C4-2B (cell line): Measurements from ENCODE around the gene PTGER1.
A peak's percentile ranks its signal among the peaks of the same experiment; 100 is the strongest.
"Not testable (repeated sequence)": the region's sequence is repeated elsewhere in the genome, so short reads cannot be mapped to it uniquely, and the experiment has no call there.

Experiments used
- H3K27ac ChIP-seq: fragments of 450-650 bp; 2 replicates; pipeline ENCODE4 v1.5.1; 2017
- CTCF ChIP-seq: fragments of 450-650 bp; conservative IDR thresholded peaks from 2 replicates; pipeline ENCODE4 v1.5.1; 2017; ENCODE audit warnings: mild to moderate bottlenecking
- ZFX ChIP-seq: fragments of 450-650 bp; IDR thresholded peaks from 2 replicates; pipeline ENCODE4 v1.6.1; 2017

PTGER1 gene

DNA sequence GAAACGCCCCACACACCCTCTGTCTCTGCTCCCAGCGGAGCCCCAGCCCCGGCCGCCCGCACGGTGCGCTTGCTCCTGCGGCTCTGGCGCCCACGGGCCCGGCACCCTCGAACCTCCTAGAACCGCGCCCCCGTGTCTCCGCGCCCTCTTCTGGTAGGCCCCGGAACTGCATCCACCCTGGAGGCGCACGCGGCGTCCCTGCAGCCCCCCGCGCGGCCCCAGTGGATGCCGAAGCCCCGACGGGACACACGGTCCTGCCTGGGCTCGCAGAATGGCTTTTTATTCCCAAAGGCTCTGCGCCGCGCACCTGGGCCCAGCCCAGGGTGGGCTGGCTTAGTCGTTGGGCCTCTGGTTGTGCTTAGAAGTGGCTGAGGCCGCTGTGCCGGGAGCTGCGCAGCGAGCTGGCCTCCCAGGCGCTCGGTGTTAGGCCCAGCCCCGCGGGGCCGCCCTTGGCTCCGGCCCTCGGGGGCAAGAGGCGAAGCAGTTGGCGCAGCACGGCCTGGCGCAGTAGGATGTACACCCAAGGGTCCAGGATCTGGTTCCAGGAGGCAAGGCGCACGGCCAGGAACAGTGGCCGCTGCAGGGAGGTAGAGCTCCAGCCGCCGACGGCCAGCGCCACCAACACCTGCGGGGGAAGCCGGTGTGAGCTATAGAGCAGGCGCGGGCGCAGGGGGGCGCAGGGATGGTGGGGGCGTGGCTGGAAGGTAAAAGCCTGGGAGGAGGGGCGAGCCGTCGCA lies 2.8 kb downstream of the PTGER1 start:
- H3K27ac ChIP-seq: no peak overlapping the region; the same call in 1 of the 2 replicates
- TF ChIP-seq CTCF (peak; percentile 98), ZFX (no peak)

DNA sequence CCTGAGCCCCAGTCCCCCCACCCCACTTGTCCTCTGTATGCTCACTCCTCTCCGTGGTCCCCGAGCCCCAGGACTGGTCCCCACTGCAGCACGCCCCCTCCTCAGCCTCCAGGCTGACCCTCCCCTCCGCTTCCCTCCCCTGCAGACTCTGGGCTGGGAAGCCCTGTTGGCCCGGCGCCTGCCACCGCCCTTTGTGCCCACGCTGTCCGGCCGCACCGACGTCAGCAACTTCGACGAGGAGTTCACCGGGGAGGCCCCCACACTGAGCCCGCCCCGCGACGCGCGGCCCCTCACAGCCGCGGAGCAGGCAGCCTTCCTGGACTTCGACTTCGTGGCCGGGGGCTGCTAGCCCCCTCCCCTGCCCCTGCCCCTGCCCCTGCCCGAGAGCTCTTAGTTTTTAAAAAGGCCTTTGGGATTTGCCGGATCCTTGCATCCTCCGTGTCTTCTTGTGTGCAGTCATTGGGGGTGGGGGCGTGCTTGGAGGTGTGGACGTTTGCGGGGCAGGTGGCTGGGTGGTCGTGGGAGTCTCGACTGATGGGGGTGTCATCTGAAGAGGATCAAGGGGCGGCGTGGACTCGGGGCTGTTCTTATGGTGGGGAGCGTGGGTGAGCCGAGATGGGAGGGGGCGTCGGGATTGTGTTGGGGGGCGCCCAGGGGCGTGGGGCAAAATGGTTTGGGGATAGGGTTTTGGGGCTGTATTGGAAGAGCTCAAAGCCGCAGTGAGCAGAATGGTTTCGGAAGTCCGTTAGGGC lies 3.5 kb downstream of the PTGER1 start:
- H3K27ac ChIP-seq: no peak overlapping the region
- TF ChIP-seq CTCF (no peak), ZFX (no peak)

- no peak overlapping the region for H3K27ac ChIP-seq
- TF ChIP-seq CTCF (no peak), ZFX (no peak)
Observed at GRCh38 chr19:14470031-14470876, 4.9 kb downstream of the PTGER1 start.

GRCh38 chr19:14467816-14468215 lies 7.3 kb downstream of the PTGER1 start:
- H3K27ac ChIP-seq: no peak overlapping the region
- TF ChIP-seq CTCF (no peak), ZFX (no peak)

DNA sequence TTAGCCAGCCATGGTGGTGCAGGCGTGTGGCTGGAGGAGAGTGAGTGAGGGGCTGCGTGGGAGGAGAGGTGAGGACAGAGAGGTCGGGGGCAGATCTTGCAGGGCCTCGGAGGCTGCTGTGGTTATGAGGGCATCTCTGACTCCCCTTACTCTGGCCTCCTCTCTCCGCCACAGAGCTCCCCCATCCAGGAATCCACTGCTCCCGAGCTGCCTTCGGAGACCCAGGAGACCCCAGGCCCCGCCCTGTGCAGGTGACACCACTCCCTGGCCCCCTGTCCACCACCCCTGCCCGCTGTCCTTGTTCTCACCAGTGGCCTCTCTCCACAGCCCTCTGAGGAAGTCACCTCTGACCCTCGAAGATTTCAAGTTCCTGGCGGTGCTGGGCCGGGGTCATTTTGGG lies 7.8 kb downstream of the PTGER1 start:
- H3K27ac ChIP-seq: no peak overlapping the region
- TF ChIP-seq ZFX: no peak
- TF ChIP-seq CTCF: no peak

- TF ChIP-seq ZFX: no peak
- TF ChIP-seq CTCF: no peak
- no peak overlapping the region for H3K27ac ChIP-seq
Observed at GRCh38 chr19:14463747-14464146, 11.4 kb downstream of the PTGER1 start.

DNA sequence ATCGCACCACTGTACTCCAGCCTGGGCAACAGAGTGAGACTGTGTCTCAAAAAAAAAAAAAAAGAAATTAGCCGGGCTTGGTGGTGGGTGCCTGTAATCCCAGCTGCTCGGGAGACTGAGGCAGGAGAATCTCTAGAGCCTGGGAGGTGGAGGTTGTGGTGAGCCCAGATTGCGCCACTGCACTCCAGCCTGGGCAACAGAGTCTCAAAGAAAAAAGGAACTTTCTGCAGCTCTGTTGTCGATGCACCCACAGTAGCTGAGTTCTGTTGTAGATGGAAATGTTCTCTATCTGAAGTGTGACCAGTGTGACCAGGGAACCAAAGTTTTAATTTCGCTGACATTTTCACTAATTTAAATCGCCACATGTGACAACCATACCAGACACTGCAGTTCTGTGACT lies 12.8 kb downstream of the PTGER1 start:
- not testable (repeated sequence) for H3K27ac ChIP-seq
